Fibroblast of villous mesenchyme (primary cell): ENCODE data around the gene YTHDC2. TPM values are rescaled to one million over a fixed set of nuclear protein-coding genes. Genes with fewer than 3 reads are reported as not detected.

Experiments used
- DNase-seq: peaks from one replicate; pipeline ENCODE4 v3.0.0-alpha.2; 2010; ENCODE audit warnings: low read depth
- H3K4me3 ChIP-seq: 2 replicates; pipeline ENCODE4 v1.5.1; 2011; ENCODE audit warnings: low read depth, mild to moderate bottlenecking, low read length
- CTCF ChIP-seq: IDR thresholded peaks from 2 replicates; pipeline ENCODE4 v1.5.1; 2012; ENCODE audit warnings: low read depth, mild to moderate bottlenecking, low read length; ENCODE audit not compliant: insufficient read depth
- total RNA-seq: library from RNA; depleted of rRNA; stranded (reverse); fragments of >200 nt; gene quantifications from 2 replicates; pipeline ENCODE4 v1.2.3, GENCODE V29; 2012

The YTHDC2 gene
- total RNA-seq, 1 donor = 31.1 TPM

- no peak for TF ChIP-seq CTCF
- DNase-seq = no peak
These were observed 14.3 kb downstream of the YTHDC2 start for GRCh38 chr5:113527746-113528145.

GRCh38 chr5:113531481-113532159, 18.1 kb downstream of the YTHDC2 start:
- no peak overlapping the region for H3K4me3 ChIP-seq
- DNase-seq = peak; percentile 23
- no peak for TF ChIP-seq CTCF

More at GRCh38 chr5:113527746-113528145, 14.3 kb downstream of the YTHDC2 start:
- H3K4me3 ChIP-seq = no peak overlapping the region

GRCh38 chr5:113538313-113538712, 24.8 kb downstream of the YTHDC2 start:
- no peak overlapping the region for H3K4me3 ChIP-seq
- no peak for DNase-seq
- no peak for TF ChIP-seq CTCF

- no peak overlapping the region for H3K4me3 ChIP-seq
- no peak for TF ChIP-seq CTCF
- peak; percentile 80 for DNase-seq
These were observed 33.2 kb downstream of the YTHDC2 start for GRCh38 chr5:113546703-113547183.

GRCh38 chr5:113548396-113548795, 34.9 kb downstream of the YTHDC2 start:
- no peak for TF ChIP-seq CTCF
- no peak for DNase-seq
- H3K4me3 ChIP-seq = no peak overlapping the region

- DNase-seq = no peak
- H3K4me3 ChIP-seq = no peak overlapping the region
- TF ChIP-seq CTCF = no peak
These were observed 38.6 kb downstream of the YTHDC2 start for GRCh38 chr5:113552137-113552536.

GRCh38 chr5:113552620-113553019, 39.1 kb downstream of the YTHDC2 start:
- no peak for DNase-seq
- H3K4me3 ChIP-seq = no peak overlapping the region
- TF ChIP-seq CTCF = no peak
